Neural cell (in vitro differentiated cells): ENCODE results near the gene CTRB1.

Source experiments
- CTCF ChIP-seq: fragments of 450-650 bp; IDR thresholded peaks from 2 replicates; pipeline ENCODE4 v1.5.1; 2014; ENCODE audit warnings: antibody characterized with exemption, mild to moderate bottlenecking, moderate library complexity; ENCODE audit not compliant: poor library complexity, severe bottlenecking
- EP300 ChIP-seq: fragments of 450-650 bp; conservative IDR thresholded peaks from 2 replicates; pipeline ENCODE4 v1.6.1; 2014; ENCODE audit warnings: antibody characterized with exemption, mild to moderate bottlenecking, moderate library complexity; ENCODE audit not compliant: poor library complexity, severe bottlenecking
- RAD21 ChIP-seq: fragments of 450-650 bp; conservative IDR thresholded peaks from 2 replicates; pipeline ENCODE4 v1.6.1; 2014; ENCODE audit warnings: antibody characterized with exemption, mild to moderate bottlenecking, moderate library complexity

- TF ChIP-seq CTCF, result no peak
- no peak for TF ChIP-seq EP300
- TF ChIP-seq RAD21, result no peak
Measured at GRCh38 chr16:75197522-75198134, 21.2 kb upstream of the CTRB1 start.
